HCT116 (cell line): ENCODE measurements around the gene UBE2E2. TPM values are rescaled to one million over a fixed set of nuclear protein-coding genes. Genes with fewer than 3 reads are reported as not detected.

Source experiments
- ATAC-seq: fragments of 200-7000 bp; cut with Tn5 transposase; 2 replicates; pipeline ENCODE4 v1.9.1; 2020; ENCODE audit warnings: mild to moderate bottlenecking, moderate library complexity
- BruUV-seq: library from RNA; stranded (reverse); fragments of 400-500 nt; replicated peaks from 2 replicates; lab custom pipeline; 2021; lab: Mats Ljungman, UMichigan
- CTCF ChIA-PET: fragments of 300-600 bp; sonication (Branson Sonifier 250); formaldehyde crosslinking; loops from one replicate; lab custom pipeline; 2021; ENCODE audit warnings: antibody characterized with exemption; lab: Charles Lee
- POLR2A ChIA-PET: fragments of 300-600, 350-600 bp; sonication (Branson Sonifier 250); formaldehyde crosslinking; loops from one replicate; lab custom pipeline; 2021; ENCODE audit warnings: antibody characterized with exemption; lab: Charles Lee
- RAD21 ChIA-PET, 2 experiments: fragments of 300-600 bp; sonication (Branson Sonifier 250); formaldehyde crosslinking; loops; one replicate each; lab custom pipeline; 2023; ENCODE audit warnings: low total read pairs in 2 of 2; ENCODE audit not compliant: uncharacterized antibody in 2 of 2, unreplicated experiment in 2 of 2, low non-redundant PET in 1 of 2; lab: Charles Lee
- DNase-seq: peaks from one replicate; pipeline ENCODE4 v3.0.0-alpha.2; 2010; ENCODE audit warnings: low read depth, low spot score
- H2AFZ ChIP-seq: fragments of 200-600 bp; shearing (Covaris generic), sonication (generic); 2 replicates; pipeline ENCODE4 v1.6.1; 2017; ENCODE audit warnings: low read depth, mixed run types, mixed read lengths, antibody characterized with exemption, low read length; ENCODE audit not compliant: poor library complexity, severe bottlenecking
- H3K27ac ChIP-seq: 2 replicates; pipeline ENCODE4 v1.5.1; 2012; ENCODE audit warnings: low read depth, low read length
- H3K27me3 ChIP-seq: fragments of 200-600 bp; sonication (generic); 2 replicates; pipeline ENCODE4 v1.6.1; 2016; ENCODE audit warnings: mixed run types, low read length, mixed read lengths; ENCODE audit not compliant: insufficient read depth
- H3K36me3 ChIP-seq, 2 experiments: fragments of 200-500 bp in 1 of 2; fragments of 200-600 bp in 1 of 2; sonication (Bioruptor generic) in 1 of 2; sonication (generic) in 1 of 2; 2 replicates each; pipeline versions ENCODE4 v1.5.1 to v1.6.1; 2014 to 2016; ENCODE audit warnings: low read length in 2 of 2, inconsistent platforms in 1 of 2, mixed read lengths in 1 of 2, mixed run types in 1 of 2; ENCODE audit not compliant: insufficient read depth in 2 of 2, control insufficient read depth in 1 of 2
- H3K4me1 ChIP-seq, 2 experiments: fragments of 200-600 bp in 1 of 2; sonication (generic) in 1 of 2; 2 replicates each; pipeline versions ENCODE4 v1.5.1 to v1.6.1; 2012 to 2017; ENCODE audit warnings: low read length in 2 of 2, inconsistent platforms in 1 of 2, mild to moderate bottlenecking in 1 of 2, mixed read lengths in 1 of 2, mixed run types in 1 of 2, moderate library complexity in 1 of 2; ENCODE audit not compliant: insufficient read depth in 2 of 2, control insufficient read depth in 1 of 2
- H3K4me2 ChIP-seq: fragments of 200-600 bp; sonication (generic); 2 replicates; pipeline ENCODE4 v1.6.1; 2017; ENCODE audit warnings: mixed run types, low read length, mixed read lengths
- H3K4me3 ChIP-seq, 2 experiments: fragments of 200-600 bp in 1 of 2; sonication (generic) in 1 of 2; replicated peaks in 1 of 2; 2 replicates each; pipeline ENCODE4 v1.5.1; 2011 to 2016; ENCODE audit warnings: low read length in 2 of 2, control low read depth in 1 of 2, low read depth in 1 of 2, mild to moderate bottlenecking in 1 of 2, mixed read lengths in 1 of 2, mixed run types in 1 of 2
- H3K79me2 ChIP-seq: fragments of 200-600 bp; sonication (generic); 2 replicates; pipeline ENCODE4 v1.6.1; 2017; ENCODE audit warnings: mild to moderate bottlenecking, mixed run types, low read length, moderate library complexity, mixed read lengths; ENCODE audit not compliant: insufficient read depth
- H3K9ac ChIP-seq: fragments of 200-600 bp; sonication (generic); 2 replicates; pipeline ENCODE4 v1.6.1; 2016; ENCODE audit warnings: low read length, mixed read lengths
- H3K9me2 ChIP-seq: fragments of 200-600 bp; sonication (generic), shearing (Covaris generic); 2 replicates; pipeline ENCODE4 v1.6.1; 2017; ENCODE audit warnings: mixed run types, mild to moderate bottlenecking, moderate library complexity; ENCODE audit not compliant: insufficient read depth
- H3K9me3 ChIP-seq, 2 experiments: fragments of 200-500 bp in 1 of 2; fragments of 200-600 bp in 1 of 2; sonication (Bioruptor generic) in 1 of 2; sonication (generic) in 1 of 2; 2 replicates each; pipeline ENCODE4 v1.6.1; 2014 to 2017; ENCODE audit warnings: low read length in 2 of 2, mixed read lengths in 2 of 2, inconsistent platforms in 1 of 2, low read depth in 1 of 2, mild to moderate bottlenecking in 1 of 2, mixed run types in 1 of 2, moderate library complexity in 1 of 2; ENCODE audit not compliant: control insufficient read depth in 1 of 2, insufficient read depth in 1 of 2
- H4K20me1 ChIP-seq: fragments of 200-600 bp; sonication (generic), shearing (Covaris generic); 2 replicates; pipeline ENCODE4 v1.6.1; 2017; ENCODE audit warnings: mixed run types, mild to moderate bottlenecking, moderate library complexity; ENCODE audit not compliant: insufficient read depth
- CBX3 ChIP-seq: IDR thresholded peaks from 2 replicates; pipeline ENCODE4 v1.6.1; 2012; ENCODE audit warnings: low read depth
- EGR1 ChIP-seq: IDR thresholded peaks from 2 replicates; pipeline ENCODE4 v1.6.1; 2012; ENCODE audit warnings: low read depth
- ELF1 ChIP-seq: IDR thresholded peaks from 2 replicates; pipeline ENCODE4 v1.6.1; 2012; ENCODE audit warnings: low read depth, borderline replicate concordance
- EZH2 ChIP-seq: fragments of 200-600 bp; sonication (generic); IDR thresholded peaks from 2 replicates; pipeline ENCODE4 v1.6.1; 2017; ENCODE audit warnings: antibody characterized with exemption, mixed run types
- FOSL1 ChIP-seq: IDR thresholded peaks from 2 replicates; pipeline ENCODE4 v1.6.1; 2012; ENCODE audit warnings: low read depth
- JUND ChIP-seq: IDR thresholded peaks from 2 replicates; pipeline ENCODE4 v1.6.1; 2012
- POLR2AphosphoS5 ChIP-seq: IDR thresholded peaks from 2 replicates; pipeline ENCODE4 v1.6.1; 2011; ENCODE audit warnings: mild to moderate bottlenecking, low read depth, low read length, moderate library complexity
- RAD21 ChIP-seq: IDR thresholded peaks from 2 replicates; pipeline ENCODE4 v1.6.1; 2012; ENCODE audit warnings: low read depth, mild to moderate bottlenecking
- REST ChIP-seq: IDR thresholded peaks from 2 replicates; pipeline ENCODE4 v1.6.1; 2012; ENCODE audit warnings: low read depth
- SP1 ChIP-seq: IDR thresholded peaks from 2 replicates; pipeline ENCODE4 v1.6.1; 2012; ENCODE audit warnings: low read depth
- SRF ChIP-seq: IDR thresholded peaks from 2 replicates; pipeline ENCODE4 v1.6.1; 2012; ENCODE audit warnings: low read depth
- TCF7L2 ChIP-seq: IDR thresholded peaks from 2 replicates; pipeline ENCODE4 v1.7.0; 2011; ENCODE audit warnings: borderline replicate concordance, inconsistent platforms; ENCODE audit not compliant: insufficient read depth, insufficient read length; ENCODE audit errors: extremely low read depth
- YY1 ChIP-seq: IDR thresholded peaks from 2 replicates; pipeline ENCODE4 v1.6.1; 2011; ENCODE audit warnings: low read length, low read depth, moderate library complexity, mild to moderate bottlenecking; ENCODE audit not compliant: insufficient replicate concordance; ENCODE audit errors: extremely low read depth
- ZFX ChIP-seq: fragments of 450-650 bp; IDR thresholded peaks from 2 replicates; pipeline ENCODE4 v1.6.1; 2017
- ZNF274 ChIP-seq: fragments of 200-500 bp; sonication (Bioruptor generic); IDR thresholded peaks from 2 replicates; pipeline ENCODE4 v1.6.1; 2014; ENCODE audit warnings: mild to moderate bottlenecking, low read depth, low read length, inconsistent platforms
- intact Hi-C: fragments of 100-400 bp; cut with micrococcal nuclease; formaldehyde crosslinking; loops from 2 replicates; pipeline ENCODE4 v1.10.0; 2022
- total RNA-seq: library from RNA; stranded (reverse); gene quantifications from one replicate; pipeline ENCODE4 v1.2.1, GENCODE V29; 2021; ENCODE audit not compliant: unreplicated experiment

UBE2E2 gene
- total RNA-seq, 1 experiment from 2014 or later: 21.4 TPM

- Histone ChIP-seq H3K9me2 (no peaks in the 10 kb centered on the region), H3K27ac (no peak overlapping the region), H3K4me2 (no peak overlapping the region), H3K4me3 (no peak overlapping the region), H4K20me1 (no peaks in the 10 kb centered on the region), H3K79me2 (no peaks in the 10 kb centered on the region), H2AFZ (no peak overlapping the region), H3K4me1 (peaks cover 0 to 7% of the 10 kb centered on the region in 2 experiments; a peak in 1 of 4 replicates)
- BruUV-seq: no TSS peak
- no peak for TF ChIP-seq RAD21
- no peak for TF ChIP-seq CBX3
- TF ChIP-seq ELF1: no peak
- no peak for TF ChIP-seq SRF
- TF ChIP-seq EZH2: no peak
- no peak for TF ChIP-seq FOSL1
- no peak for TF ChIP-seq YY1
- TF ChIP-seq TCF7L2: no peak
- no peak for TF ChIP-seq ZFX
- no peak for TF ChIP-seq POLR2AphosphoS5
- TF ChIP-seq ZNF274: no peak
- TF ChIP-seq SP1: no peak
- TF ChIP-seq JUND: no peak
- no peak for TF ChIP-seq EGR1
- no peak for TF ChIP-seq REST
- TF ChIP-seq, all 23 proteins: peak for 0
- Histone ChIP-seq H3K36me3 (no peaks in the 10 kb centered on the region), H3K9me3 (no peaks in the 10 kb centered on the region), H3K9ac (no peak overlapping the region), H3K27me3 (peaks cover 16% of the 10 kb centered on the region; the same call in 1 of the 2 replicates)
- no peak for ATAC-seq
- CTCF ChIA-PET: no interaction called here
- POLR2A ChIA-PET: no interaction called here
- intact Hi-C loops: no loop called here
- DNase-seq: no peak
- RAD21 ChIA-PET: no interaction called here
Observed at GRCh38 chr3:23169551-23169950, 33.6 kb upstream of the UBE2E2 start.
